22Rv1 (cell line): ENCODE results near the gene USP6NL.

ENCODE experiments used
- CTCF ChIP-seq: fragments of 450-650 bp; IDR thresholded peaks from 2 replicates; pipeline ENCODE4 v1.5.1; 2017; ENCODE audit warnings: mild to moderate bottlenecking
- ZFX ChIP-seq: fragments of 450-650 bp; IDR thresholded peaks from 2 replicates; pipeline ENCODE4 v1.6.1; 2017; ENCODE audit warnings: antibody characterized with exemption, borderline replicate concordance

- TF ChIP-seq CTCF (no peak), ZFX (no peak)
Observed at GRCh38 chr10:11463111-11463510, 148.3 kb downstream of the USP6NL start.
